RCC 7860 (cell line): ENCODE data around the gene BRCA1.
"Not testable (repeated sequence)": the region's sequence is repeated elsewhere in the genome, so short reads cannot be mapped to it uniquely, and the experiment has no call there.

ENCODE experiments used
- DNase-seq: peaks from one replicate; pipeline ENCODE4 v3.0.0-alpha.2; 2015; ENCODE audit warnings: low spot score
- FAIRE-seq: peaks from 2 replicates; lab custom pipeline; 2012; peaks lifted over from hg19 to GRCh38; lab: Jason Lieb, UNC

Gene BRCA1

GRCh38 chr17:43125133-43125966, at the start of gene BRCA1:
BRCA1 (minus strand) TSS chr17:43125364; CDS start chr17:43124096, 1,268 bp downstream.
- DNase-seq = peak; percentile 99
- FAIRE-seq = peak; percentile 94

GRCh38 chr17:43171586-43172487, 46.7 kb upstream of the BRCA1 start:
- DNase-seq = peak; percentile 94
- peak; percentile 84 for FAIRE-seq

- peak; percentile 90 for DNase-seq
- FAIRE-seq = peak; percentile 80
Observed at GRCh38 chr17:43170766-43171585, 45.8 kb upstream of the BRCA1 start, which contains the start of gene NBR1. NBR1 (plus strand) TSS chr17:43171214; CDS start chr17:43175800, 4,586 bp downstream.

GRCh38 chr17:43170140-43170765, 45.1 kb upstream of the BRCA1 start:
- DNase-seq (peak; percentile 96), FAIRE-seq (peak; percentile 86)

- FAIRE-seq = no peak
- no peak for DNase-seq
Observed at GRCh38 chr17:43169561-43170139, 44.5 kb upstream of the BRCA1 start.

GRCh38 chr17:43165971-43166370, 40.8 kb upstream of the BRCA1 start:
- FAIRE-seq, DNase-seq: not testable (repeated sequence)

GRCh38 chr17:43159957-43160356, 34.8 kb upstream of the BRCA1 start:
- not testable (repeated sequence) for FAIRE-seq, DNase-seq

GRCh38 chr17:43159232-43159631, 34.1 kb upstream of the BRCA1 start:
- not testable (repeated sequence) for FAIRE-seq, DNase-seq

GRCh38 chr17:43155666-43156065, 30.5 kb upstream of the BRCA1 start:
- DNase-seq (no peak), FAIRE-seq (no peak)

GRCh38 chr17:43153197-43153835, 28.2 kb upstream of the BRCA1 start:
- DNase-seq, FAIRE-seq: not testable (repeated sequence)

- no peak for DNase-seq
- no peak for FAIRE-seq
Observed at GRCh38 chr17:43151880-43152456, 26.8 kb upstream of the BRCA1 start.

GRCh38 chr17:43146649-43147048, 21.5 kb upstream of the BRCA1 start:
- no peak for FAIRE-seq
- DNase-seq = no peak

- no peak for FAIRE-seq
- DNase-seq = no peak
Observed at GRCh38 chr17:43143201-43143600, 18.0 kb upstream of the BRCA1 start.

- FAIRE-seq = no peak
- DNase-seq = no peak
Observed at GRCh38 chr17:43142153-43142552, 17.0 kb upstream of the BRCA1 start.

- no peak for DNase-seq
- FAIRE-seq = no peak
Observed at GRCh38 chr17:43140396-43141332, 15.5 kb upstream of the BRCA1 start.

GRCh38 chr17:43138531-43138930, 13.4 kb upstream of the BRCA1 start:
- not testable (repeated sequence) for DNase-seq, FAIRE-seq

GRCh38 chr17:43136574-43136973, 11.4 kb upstream of the BRCA1 start:
- not testable (repeated sequence) for DNase-seq, FAIRE-seq

GRCh38 chr17:43135454-43135819, 10.3 kb upstream of the BRCA1 start:
- DNase-seq (no peak), FAIRE-seq (no peak)
